ENCODE data around the gene EP400. TPM values are rescaled to one million over a fixed set of nuclear protein-coding genes. Genes with fewer than 3 reads are reported as not detected.
"Not testable (repeated sequence)": the region's sequence is repeated elsewhere in the genome, so short reads cannot be mapped to it uniquely, and the experiment has no call there.

Gene EP400
- total RNA-seq, 6 donors from 2014 or later = 21.7 to 61.8 (median 40.4) TPM

GRCh38 chr12:132044661-132045412 lies 95.1 kb downstream of the EP400 start:
- H3K27me3 ChIP-seq = no peaks in the 10 kb centered on the region
- peaks cover 25 to 88% (median 57%) of the 10 kb centered on the region in 4 donors for H3K36me3 ChIP-seq
- H3K27ac ChIP-seq = no peak overlapping the region
- ATAC-seq (ENCODE audit: low FRiP score in 2 of 2) (no peak), DNase-seq (no peak)
- TF ChIP-seq POLR2AphosphoS5 (IDR thresholded peaks at IDR 0.05) = no peak
- TF ChIP-seq EP300 (IDR thresholded peaks at IDR 0.05) = no peak
- 93 to 95% methylated on average over 28 to 29 of the region's 29 CpGs for WGBS, 2 donors
- no peaks in the 10 kb centered on the region for H3K9me3 ChIP-seq
- H3K4me3 ChIP-seq = no peak overlapping the region
- no peaks in the 10 kb centered on the region for H3K4me1 ChIP-seq

GRCh38 chr12:132045751-132046150 lies 96.0 kb downstream of the EP400 start:
- no peak for ATAC-seq (ENCODE audit: low FRiP score in 2 of 2)
- no peaks in the 10 kb centered on the region for H3K27me3 ChIP-seq
- no peak overlapping the region for H3K27ac ChIP-seq
- no peaks in the 10 kb centered on the region for H3K9me3 ChIP-seq
- no peak overlapping the region for H3K4me3 ChIP-seq
- 96 to 99% methylated on average over 13 to 16 of the region's 16 CpGs for WGBS, 2 donors
- TF ChIP-seq CTCF (IDR thresholded peaks at IDR 0.05) (no peak), POLR2A (IDR thresholded peaks at IDR 0.05) (no peak), EP300 (IDR thresholded peaks at IDR 0.05) (no peak)
- peaks cover 29 to 91% (median 62%) of the 10 kb centered on the region in 4 donors for H3K36me3 ChIP-seq
- no peak for DNase-seq
- H3K4me1 ChIP-seq = no peaks in the 10 kb centered on the region

- 86 to 87% methylated on average over 11 of the region's 11 CpGs for WGBS, 2 donors
- no peak overlapping the region for H3K4me3 ChIP-seq
Measured at GRCh38 chr12:132046561-132046960, 96.8 kb downstream of the EP400 start.

GRCh38 chr12:132047630-132048029 lies 97.9 kb downstream of the EP400 start:
- DNase-seq; H3K27me3 ChIP-seq; ATAC-seq (ENCODE audit: low FRiP score in 2 of 2); H3K9me3 ChIP-seq; H3K4me1 ChIP-seq; H3K4me3 ChIP-seq; H3K27ac ChIP-seq: not testable (repeated sequence)
- peaks cover 35 to 92% (median 71%) of the 10 kb centered on the region in 4 donors for H3K36me3 ChIP-seq
- 84% methylated on average over 11 of the region's 11 CpGs for WGBS, 2 donors

More at GRCh38 chr12:132046561-132046960, 96.8 kb downstream of the EP400 start:
- Histone ChIP-seq H3K27me3 (no peaks in the 10 kb centered on the region), H3K36me3 (peaks cover 33 to 91% (median 63%) of the 10 kb centered on the region in 4 donors), H3K9me3 (no peaks in the 10 kb centered on the region), H3K4me1 (no peaks in the 10 kb centered on the region), H3K27ac (no peak overlapping the region)
- no peak for ATAC-seq (ENCODE audit: low FRiP score in 2 of 2)
- DNase-seq = no peak
- no peak for TF ChIP-seq POLR2A (IDR thresholded peaks at IDR 0.05)
- TF ChIP-seq EP300 (IDR thresholded peaks at IDR 0.05) = no peak
- no peak for TF ChIP-seq POLR2AphosphoS5 (IDR thresholded peaks at IDR 0.05)
- no peak for TF ChIP-seq CTCF (IDR thresholded peaks at IDR 0.05)

GRCh38 chr12:132049442-132049841 lies 99.7 kb downstream of the EP400 start:
- TF ChIP-seq POLR2A (IDR thresholded peaks at IDR 0.05) = no peak
- no peak for TF ChIP-seq CTCF (IDR thresholded peaks at IDR 0.05)
- TF ChIP-seq EP300 (IDR thresholded peaks at IDR 0.05) = no peak
- TF ChIP-seq POLR2AphosphoS5 (IDR thresholded peaks at IDR 0.05) = no peak
- DNase-seq (no peak), ATAC-seq (ENCODE audit: low FRiP score in 2 of 2) (no peak)
- Histone ChIP-seq H3K4me1 (no peaks in the 10 kb centered on the region), H3K4me3 (no peak overlapping the region), H3K36me3 (peaks cover 50 to 92% (median 80%) of the 10 kb centered on the region in 4 donors), H3K9me3 (no peaks in the 10 kb centered on the region), H3K27me3 (no peaks in the 10 kb centered on the region), H3K27ac (no peak overlapping the region)
- 94 to 100% methylated on average over 2 of the region's 2 CpGs for WGBS, 2 donors

GRCh38 chr12:132049876-132050275 lies 100.1 kb downstream of the EP400 start:
- no peak for TF ChIP-seq POLR2AphosphoS5 (IDR thresholded peaks at IDR 0.05)
- no peak for TF ChIP-seq CTCF (IDR thresholded peaks at IDR 0.05)
- TF ChIP-seq EP300 (IDR thresholded peaks at IDR 0.05) = no peak
- TF ChIP-seq POLR2A (IDR thresholded peaks at IDR 0.05) = no peak
- DNase-seq (no peak), ATAC-seq (ENCODE audit: low FRiP score in 2 of 2) (no peak)
- WGBS, 2 donors = 96% methylated on average over 14 of the region's 14 CpGs
- no peak overlapping the region for H3K4me3 ChIP-seq
- peaks cover 46 to 92% (median 80%) of the 10 kb centered on the region in 4 donors for H3K36me3 ChIP-seq
- H3K9me3 ChIP-seq = no peaks in the 10 kb centered on the region
- no peaks in the 10 kb centered on the region for H3K4me1 ChIP-seq
- no peaks in the 10 kb centered on the region for H3K27me3 ChIP-seq
- no peak overlapping the region for H3K27ac ChIP-seq

GRCh38 chr12:132051718-132052117 lies 102.0 kb downstream of the EP400 start:
- not testable (repeated sequence) for DNase-seq; H3K27me3 ChIP-seq; H3K9me3 ChIP-seq; H3K4me1 ChIP-seq; ATAC-seq (ENCODE audit: low FRiP score in 2 of 2); H3K27ac ChIP-seq; H3K4me3 ChIP-seq
- peaks cover 34 to 90% (median 76%) of the 10 kb centered on the region in 4 donors for H3K36me3 ChIP-seq
- 89 to 91% methylated on average over 13 of the region's 13 CpGs for WGBS, 2 donors

Data from upper lobe of left lung (tissue), 6 donors.